Left colon (tissue), 2 donors: ENCODE data around the gene TMEM132E. TPM values are rescaled to one million over a fixed set of nuclear protein-coding genes. Genes with fewer than 3 reads are reported as not detected.

Source experiments
- ATAC-seq: fragments of 200-7000 bp; cut with Tn5 transposase; one replicate; pipeline ENCODE4 v1.9.1; 2020; ENCODE audit warnings: mild to moderate bottlenecking, moderate library complexity
- DNase-seq, 2 donors: peaks; one replicate each; pipeline ENCODE4 v3.0.0-alpha.2; 2020
- intact Hi-C, 2 donors: fragments of 100-400 bp; cut with DNase I in 1 of 2; cut with micrococcal nuclease in 1 of 2; formaldehyde crosslinking; loops; one replicate each; pipeline versions ENCODE4 v1.11.2 to v1.14.0; 2022; cut with DNase I, micrococcal nuclease
- total RNA-seq, 2 donors: library from RNA; stranded (reverse); fragmentation: NEBNext Ultra II Directional; extraction: Animal tissue kit (Norgen Biotek cat#: 25700); gene quantifications; one replicate each; pipeline ENCODE4 v1.2.1, GENCODE V29; 2021
- donor health status: DM: no; HTN: no; CAD: no.
- donor health status: DM: yes; HTN: yes; CAD: no.

The TMEM132E gene
- total RNA-seq, 2 donors from 2014 or later, result not detected

DNA sequence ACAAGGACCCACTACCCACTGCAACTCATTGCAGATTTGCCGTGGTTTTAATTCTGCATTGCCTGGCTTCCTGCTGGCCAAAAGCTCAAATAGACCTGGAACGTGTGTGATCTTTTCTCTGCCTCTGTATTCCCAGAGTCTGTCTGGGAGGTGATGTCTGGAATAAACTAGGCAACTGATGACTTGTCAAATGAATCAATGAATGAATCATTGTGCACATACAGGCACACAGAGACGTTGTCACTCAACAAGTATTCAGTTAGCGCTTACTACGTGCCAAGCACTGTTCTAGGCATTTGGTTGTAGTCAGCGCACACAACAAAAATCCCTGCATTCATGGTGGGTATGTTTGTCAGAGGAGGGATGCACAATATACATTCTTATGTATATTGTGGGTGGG, 8.9 kb downstream of the TMEM132E start:
- no peak for DNase-seq
- intact Hi-C loops, result no loop called here
- no peak for ATAC-seq

DNA sequence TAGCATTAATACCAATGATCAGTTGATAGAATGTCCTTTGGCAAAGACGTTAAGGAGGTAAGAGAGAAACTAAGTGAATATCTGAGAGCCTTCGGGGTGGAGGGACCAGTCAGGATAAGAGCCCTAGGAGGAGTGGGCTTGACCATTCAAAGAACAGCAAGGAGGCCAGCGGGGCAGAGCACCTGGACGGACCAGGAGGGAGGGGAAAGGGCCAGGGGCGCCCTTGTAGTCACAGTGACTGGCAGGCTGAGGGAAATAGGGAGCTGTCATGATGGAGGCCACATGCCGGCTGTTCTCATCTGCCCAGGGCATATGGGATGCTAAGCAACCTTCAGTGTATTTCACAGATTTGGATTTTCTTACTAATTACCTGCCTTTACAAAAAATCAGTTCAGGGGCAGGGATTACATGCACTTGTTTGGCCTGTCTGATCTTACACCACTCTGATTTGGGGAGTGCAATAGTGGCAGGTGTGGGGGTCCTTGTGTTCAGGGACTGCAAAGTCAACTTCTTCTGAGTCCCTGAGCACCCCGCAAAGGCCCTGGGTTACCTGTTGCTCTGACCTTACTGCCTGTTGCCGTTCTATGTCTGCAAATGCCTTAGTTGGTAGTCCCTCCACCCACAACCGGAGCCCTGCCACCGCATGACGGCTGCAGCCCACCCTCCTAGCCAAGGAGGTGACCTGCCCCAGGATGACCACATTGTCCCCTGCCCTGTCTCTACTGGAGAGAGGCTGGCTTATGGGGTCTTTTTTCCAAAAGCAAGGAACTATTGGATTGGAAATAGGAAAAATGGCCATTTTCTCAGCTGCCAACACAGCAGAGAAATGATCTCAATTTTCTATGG, 10.0 kb downstream of the TMEM132E start:
- intact Hi-C loops, result no loop called here
- no peak for ATAC-seq
- no peak for DNase-seq

GRCh38 chr17:34592002-34592401, 12.6 kb downstream of the TMEM132E start:
- ATAC-seq (no peak), DNase-seq (no peak)
- intact Hi-C loops, result no loop called here

- ATAC-seq, result no peak
- intact Hi-C loops, result no loop called here
- DNase-seq, result no peak
Measured at GRCh38 chr17:34596920-34597319, 17.5 kb downstream of the TMEM132E start.

- ATAC-seq, result no peak
- intact Hi-C loops, result no loop called here
Measured at GRCh38 chr17:34598161-34598776, 18.9 kb downstream of the TMEM132E start.

GRCh38 chr17:34601416-34601815, 22.0 kb downstream of the TMEM132E start:
- ATAC-seq (no peak), DNase-seq (no peak)
- intact Hi-C loops, result no loop called here

More at GRCh38 chr17:34598161-34598776, 18.9 kb downstream of the TMEM132E start:
- no peak for DNase-seq

DNA sequence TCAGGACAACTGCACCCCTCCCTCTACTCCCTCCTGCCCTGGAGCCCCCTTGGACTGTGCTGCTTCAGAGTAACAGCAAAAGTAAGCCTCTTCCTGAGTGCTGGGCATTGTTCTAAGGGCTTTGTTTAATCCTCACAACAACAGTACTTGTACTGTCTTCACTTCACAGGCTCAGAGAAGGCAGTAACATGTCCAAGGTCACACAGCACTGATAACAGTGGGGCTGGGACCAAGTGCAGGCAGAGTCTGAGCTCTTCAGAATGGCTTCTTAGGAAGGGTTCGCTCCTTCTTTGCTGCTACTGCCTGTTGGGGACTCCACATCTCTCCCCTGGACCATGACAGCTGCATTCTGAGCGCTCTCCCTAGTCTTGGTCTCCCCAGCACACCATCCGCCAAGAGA, 24.6 kb downstream of the TMEM132E start:
- intact Hi-C loops, result no loop called here
- ATAC-seq (no peak), DNase-seq (no peak)

GRCh38 chr17:34606763-34607162, 27.4 kb downstream of the TMEM132E start:
- intact Hi-C loops, result no loop called here
- ATAC-seq, result no peak
- no peak for DNase-seq

GRCh38 chr17:34607917-34608316, 28.5 kb downstream of the TMEM132E start:
- intact Hi-C loops, result no loop called here
- ATAC-seq (no peak), DNase-seq (no peak)

GRCh38 chr17:34609210-34609609, 29.8 kb downstream of the TMEM132E start:
- intact Hi-C loops, result no loop called here

GRCh38 chr17:34610039-34610438, 30.7 kb downstream of the TMEM132E start:
- intact Hi-C loops, result no loop called here
- ATAC-seq, result no peak

More at GRCh38 chr17:34609210-34609609, 29.8 kb downstream of the TMEM132E start:
- ATAC-seq, result no peak
- no peak for DNase-seq

DNA sequence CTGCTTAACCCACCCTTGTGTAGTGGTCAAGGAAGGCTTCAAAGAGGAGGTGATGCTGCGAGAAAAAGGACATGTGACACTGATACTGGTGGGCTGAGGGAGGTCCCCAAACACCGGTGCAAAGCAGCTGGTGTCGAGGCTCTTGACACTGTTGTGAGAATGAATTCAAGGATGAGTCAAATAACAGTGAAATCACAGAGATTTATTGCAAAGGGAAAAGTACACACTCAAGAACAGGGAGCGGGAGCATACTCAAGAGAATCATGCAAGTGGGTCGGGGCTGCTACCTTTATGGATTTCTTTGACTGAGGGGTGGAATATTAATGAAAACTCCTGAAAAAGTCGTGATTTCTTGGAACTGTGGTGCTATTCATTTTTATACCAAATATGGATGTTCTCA, 31.1 kb downstream of the TMEM132E start:
- intact Hi-C loops, result no loop called here

More at GRCh38 chr17:34610039-34610438, 30.7 kb downstream of the TMEM132E start:
- DNase-seq, result no peak

DNA sequence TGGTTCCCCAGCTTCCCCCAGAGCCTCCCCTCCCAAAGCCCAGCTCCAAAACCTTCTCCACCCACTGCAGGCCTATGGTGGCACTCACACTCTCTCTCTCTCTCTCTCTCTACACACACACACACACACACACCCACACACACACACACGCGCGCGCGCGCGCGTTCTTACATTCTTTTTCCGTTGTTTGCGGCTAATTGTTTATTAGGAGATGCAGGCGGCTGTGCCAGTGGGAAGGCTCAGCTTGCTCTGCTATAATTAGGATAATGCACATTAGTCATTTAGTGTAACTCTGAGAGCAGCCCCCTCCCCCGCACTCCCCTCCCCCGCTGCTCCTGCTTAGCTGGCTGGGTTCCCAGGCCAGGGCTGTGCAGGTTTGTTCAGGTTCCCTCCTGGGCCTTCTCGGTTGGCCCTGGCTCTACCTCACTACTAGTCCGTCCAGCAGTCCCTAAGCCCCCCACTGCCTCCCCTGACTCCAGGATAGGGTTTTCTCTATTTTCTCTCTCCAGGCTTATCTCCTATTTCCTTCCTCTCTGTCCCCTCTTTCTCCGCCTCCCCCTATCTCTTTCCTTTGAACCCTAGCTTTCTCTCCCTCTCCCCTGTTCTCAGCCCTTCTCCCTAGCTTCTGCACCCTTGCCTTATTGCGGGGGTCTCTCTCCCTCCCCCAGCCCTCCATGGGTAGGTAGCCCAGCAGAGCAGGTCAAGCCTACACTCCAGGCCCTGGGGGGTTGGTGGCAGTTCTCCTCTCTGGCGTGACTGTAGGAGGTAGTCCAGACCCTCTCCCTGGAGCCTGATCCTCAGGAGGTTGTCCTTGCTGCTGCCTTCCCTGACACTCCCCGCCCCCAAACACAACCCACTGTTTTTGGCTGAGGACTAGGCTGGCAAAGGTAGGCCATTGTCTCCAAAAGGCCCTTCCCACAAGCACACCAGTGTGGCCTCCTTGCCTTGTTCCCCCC, 34.0 kb downstream of the TMEM132E start:
- intact Hi-C loops, result no loop called here
- ATAC-seq (no peak), DNase-seq (no peak)

More for the DNA sequence above, 31.1 kb downstream of the TMEM132E start:
- no peak for ATAC-seq
- DNase-seq, result no peak

DNA sequence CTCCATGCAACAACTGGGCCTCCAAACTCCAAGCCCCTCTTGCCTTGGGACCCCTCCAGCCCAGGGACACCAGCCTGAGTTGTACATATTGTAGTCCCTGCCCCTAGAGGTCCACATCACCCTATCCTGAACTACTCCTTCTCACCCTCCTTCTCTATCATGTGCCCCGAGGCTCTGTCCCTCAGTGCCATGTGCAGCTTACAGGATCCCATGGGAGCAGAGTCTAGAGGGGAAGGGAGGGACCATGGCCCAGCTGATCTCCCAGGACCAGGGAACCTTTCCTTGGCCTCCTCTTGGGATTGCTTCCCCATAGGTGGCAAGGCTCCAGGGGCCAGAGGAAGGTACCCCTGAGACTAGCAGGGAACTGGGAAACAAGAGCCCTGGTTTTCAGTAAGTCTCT, 35.3 kb downstream of the TMEM132E start:
- no peak for DNase-seq
- intact Hi-C loops, result no loop called here
- ATAC-seq, result no peak

- intact Hi-C loops, result no loop called here
- ATAC-seq, result no peak
- DNase-seq, result no peak
Measured at GRCh38 chr17:34615326-34615725, 35.9 kb downstream of the TMEM132E start.

DNA sequence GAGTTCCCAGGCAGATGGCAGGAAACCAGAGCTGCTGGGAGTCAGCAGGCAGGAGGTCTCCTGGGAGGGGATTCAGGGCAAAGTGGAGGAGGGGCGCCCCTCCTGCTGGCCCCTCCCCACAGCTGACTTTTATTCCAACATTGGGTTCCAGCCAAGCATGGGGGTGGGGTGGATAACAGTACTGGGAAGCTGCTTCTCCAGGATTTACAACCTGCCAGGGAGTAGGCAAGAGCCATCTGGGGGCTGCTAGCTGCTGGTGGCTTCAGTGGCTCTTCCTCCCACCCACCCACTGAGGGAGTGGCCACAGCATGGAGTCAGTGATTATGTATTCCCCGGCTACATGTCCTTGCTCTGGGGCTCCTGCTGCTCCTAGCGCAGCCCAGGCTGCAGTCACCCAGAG, 36.8 kb downstream of the TMEM132E start:
- ATAC-seq (no peak), DNase-seq (no peak)
- intact Hi-C loops, result no loop called here

DNA sequence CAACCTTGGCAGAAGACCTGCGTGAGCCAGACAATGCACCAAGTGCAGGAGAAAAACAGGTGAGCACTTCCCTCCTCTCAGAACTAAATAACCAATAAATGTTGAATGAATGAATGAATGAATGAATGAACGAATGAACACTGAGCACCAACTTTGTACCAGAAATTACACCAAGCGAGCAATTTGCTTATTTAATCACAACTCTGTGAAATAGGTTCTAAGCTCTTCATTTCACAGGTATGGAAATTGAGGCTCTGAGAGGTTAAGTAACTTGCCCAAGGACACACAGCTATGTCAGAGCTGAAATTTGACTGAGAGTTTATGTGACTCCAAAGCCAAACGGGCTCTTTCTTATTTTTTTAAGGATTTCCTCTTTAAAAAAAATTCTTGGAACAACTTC, 38.0 kb downstream of the TMEM132E start:
- DNase-seq, result no peak
- intact Hi-C loops, result no loop called here
- no peak for ATAC-seq

DNA sequence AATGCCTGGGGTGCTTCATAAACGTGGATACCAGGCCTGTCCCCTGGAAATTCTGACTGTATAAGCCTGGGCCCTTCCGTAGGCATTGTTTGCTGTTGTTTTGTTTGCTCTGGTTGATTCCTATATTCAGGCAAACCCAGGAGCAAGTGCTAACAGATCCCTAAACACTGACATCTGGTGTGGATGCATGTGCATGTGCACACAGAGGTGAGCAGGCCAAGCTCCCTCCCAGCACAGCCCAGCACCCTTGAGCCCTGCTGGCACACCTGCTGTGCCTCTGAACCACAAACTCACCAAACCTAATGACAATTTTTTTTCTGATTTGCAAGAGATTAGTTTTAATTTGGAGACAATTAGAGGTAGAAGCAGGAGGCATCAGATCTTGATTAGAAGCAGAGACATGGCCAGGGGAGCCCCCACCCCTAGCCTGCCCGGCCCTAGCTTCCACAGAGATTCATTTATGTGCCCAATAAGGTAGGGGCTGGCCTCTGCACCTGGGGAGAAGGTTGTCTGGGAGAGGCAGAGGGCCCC, 40.4 kb downstream of the TMEM132E start:
- no peak for ATAC-seq
- no peak for DNase-seq
- intact Hi-C loops, result no loop called here

DNA sequence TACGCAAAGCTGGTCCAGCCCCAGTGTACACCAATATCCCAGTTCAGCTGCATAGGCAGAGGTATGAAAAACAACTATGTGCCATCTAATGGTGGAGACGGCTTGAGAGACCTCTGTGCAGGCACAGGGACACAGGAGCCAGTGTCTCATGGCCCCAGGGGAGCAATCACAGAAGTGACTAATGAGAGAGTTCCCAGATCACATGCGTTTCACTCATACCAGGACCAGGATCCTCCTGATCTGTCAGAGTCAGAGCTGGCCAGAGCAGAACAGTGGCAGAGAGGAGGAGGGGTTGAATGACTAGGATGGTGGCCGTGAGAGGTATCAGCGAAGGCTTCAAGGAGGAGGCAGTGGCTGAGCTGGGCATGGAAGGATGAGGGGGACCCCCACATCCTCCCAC, 41.1 kb downstream of the TMEM132E start:
- intact Hi-C loops, result no loop called here
- DNase-seq (no peak), ATAC-seq (no peak)
